Endothelial cell (in vitro differentiated cells): ENCODE data around the gene GCG. TPM values are rescaled to one million over a fixed set of nuclear protein-coding genes. Genes with fewer than 3 reads are reported as not detected.

ENCODE experiments used
- DNase-seq: peaks from one replicate; pipeline ENCODE4 v3.0.0; 2021; ENCODE audit warnings: low spot score
- H3K27ac Mint-ChIP-seq: one replicate; pipeline ENCODE4 v1.8.0; 2021; ENCODE audit warnings: mixed read lengths, inconsistent platforms; ENCODE audit not compliant: unreplicated experiment
- H3K27me3 Mint-ChIP-seq: one replicate; pipeline ENCODE4 v1.8.0; 2021; ENCODE audit warnings: mild to moderate bottlenecking, moderate library complexity, mixed read lengths, inconsistent platforms; ENCODE audit not compliant: unreplicated experiment
- H3K36me3 Mint-ChIP-seq: one replicate; pipeline ENCODE4 v1.8.0; 2021; ENCODE audit warnings: mild to moderate bottlenecking, low read depth, mixed read lengths, inconsistent platforms; ENCODE audit not compliant: unreplicated experiment
- H3K4me1 Mint-ChIP-seq: one replicate; pipeline ENCODE4 v1.8.0; 2021; ENCODE audit warnings: mild to moderate bottlenecking, mixed read lengths, inconsistent platforms; ENCODE audit not compliant: unreplicated experiment
- H3K4me3 Mint-ChIP-seq: one replicate; pipeline ENCODE4 v1.8.0; 2021; ENCODE audit warnings: mild to moderate bottlenecking, mixed read lengths, inconsistent platforms; ENCODE audit not compliant: unreplicated experiment
- H3K9me3 Mint-ChIP-seq: one replicate; pipeline ENCODE4 v1.8.0; 2021; ENCODE audit warnings: mixed read lengths, inconsistent platforms; ENCODE audit not compliant: unreplicated experiment
- CTCF ChIP-seq: fragments of 200-600 bp; sonication (generic); IDR thresholded peaks from one replicate; pipeline ENCODE4 v1.5.0; 2021; ENCODE audit warnings: antibody characterized with exemption; ENCODE audit not compliant: unreplicated experiment
- long read RNA-seq: library from polyadenylated mRNA; unstranded; transcript quantifications from one replicate; pipeline ENCODE4 v2.0.0, GENCODE V29; 2020; ENCODE audit not compliant: unreplicated experiment
- total RNA-seq: library from RNA; stranded (reverse); fragmentation: NEBNext Ultra II Directional; extraction: Animal tissue kit (Norgen Biotek cat#: 25700); gene quantifications from one replicate; pipeline ENCODE4 v1.2.1, GENCODE V29; 2021; ENCODE audit not compliant: unreplicated experiment

Gene GCG
- not detected for total RNA-seq
- long read RNA-seq = 0 reads

DNA sequence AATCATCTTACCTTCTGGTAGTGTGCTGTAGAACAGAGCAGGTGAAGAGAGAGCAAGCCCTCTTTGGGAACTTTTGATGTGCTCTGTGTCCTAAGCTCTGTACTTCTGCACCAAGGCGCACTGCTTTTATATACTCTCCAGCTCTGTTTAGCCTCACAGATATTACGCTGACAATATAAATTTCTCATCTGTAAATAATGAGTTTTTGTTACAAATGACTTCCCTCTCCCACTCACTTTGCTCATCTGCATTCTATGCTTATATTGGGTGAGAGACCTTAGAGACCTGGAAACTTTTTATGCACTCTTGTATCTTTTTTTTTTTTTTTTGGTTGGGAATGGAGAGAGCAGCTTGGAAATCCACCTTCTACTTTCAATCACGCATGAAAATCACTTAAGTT, at the start of gene GCG:
Gene GCG (minus strand): TSS at position 101 of the 400 bp plus-strand sequence. CDS start 3,069 bp downstream, outside the sequence.
- Mint-ChIP-seq H3K27me3 (no peaks in the 10 kb centered on the region), H3K36me3 (no peaks in the 10 kb centered on the region), H3K4me3 (no peak within 1 kb of the TSS), H3K27ac (no peak within 1 kb of the TSS), H3K9me3 (no peaks in the 10 kb centered on the region), H3K4me1 (peaks cover 3% of the 10 kb centered on the region)
- DNase-seq = no peak
- TF ChIP-seq CTCF = no peak

GRCh38 chr2:162200636-162201035, 48.6 kb upstream of the GCG start:
- TF ChIP-seq CTCF = no peak
- Mint-ChIP-seq H3K27ac (no peak overlapping the region), H3K4me1 (no peaks in the 10 kb centered on the region), H3K36me3 (no peaks in the 10 kb centered on the region), H3K27me3 (no peaks in the 10 kb centered on the region), H3K4me3 (no peak overlapping the region), H3K9me3 (no peaks in the 10 kb centered on the region)
- no peak for DNase-seq

DNA sequence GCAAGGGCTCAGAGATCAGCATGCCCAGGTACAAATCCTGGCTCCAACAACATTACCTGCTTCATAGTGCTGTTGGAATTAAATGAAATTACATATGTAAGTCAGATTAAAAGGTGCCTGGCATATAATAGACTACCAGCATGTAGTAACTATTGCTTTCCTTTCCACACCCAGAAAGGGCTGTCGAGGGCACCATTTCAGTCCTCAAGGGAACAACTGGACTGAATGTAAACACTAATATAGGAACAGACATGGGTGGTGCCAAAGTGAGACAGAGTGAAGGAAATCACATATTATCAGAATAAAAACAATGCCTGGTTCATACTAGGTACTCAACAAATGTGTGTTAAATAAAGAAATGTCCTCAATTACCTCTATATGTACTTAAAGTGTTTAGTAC, 47.9 kb upstream of the GCG start:
- DNase-seq = no peak
- Mint-ChIP-seq H3K9me3 (no peaks in the 10 kb centered on the region), H3K4me1 (no peaks in the 10 kb centered on the region), H3K27me3 (no peaks in the 10 kb centered on the region), H3K36me3 (no peaks in the 10 kb centered on the region), H3K27ac (no peak overlapping the region), H3K4me3 (no peak overlapping the region)
- no peak for TF ChIP-seq CTCF

DNA sequence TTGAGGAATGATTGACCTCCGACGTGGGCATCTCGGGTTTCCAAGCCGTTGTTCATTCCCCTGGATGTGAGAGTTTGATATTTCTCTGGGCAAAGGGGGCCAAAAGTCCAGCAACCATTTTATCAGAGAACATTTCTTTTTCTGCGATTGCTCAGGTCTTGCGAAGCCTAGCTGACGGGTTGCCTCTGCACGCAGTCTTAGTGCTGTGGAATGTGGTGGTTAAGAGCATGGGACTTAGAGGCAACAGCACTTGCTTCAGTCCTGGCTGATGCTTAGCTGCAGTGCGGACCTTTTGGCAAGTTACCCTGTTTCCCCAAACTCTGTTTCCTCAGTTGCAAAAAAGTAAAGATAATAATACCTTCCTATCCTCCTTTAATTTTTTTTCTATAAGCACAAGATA, 46.2 kb upstream of the GCG start:
- DNase-seq = no peak
- Mint-ChIP-seq H3K27me3 (no peaks in the 10 kb centered on the region), H3K27ac (no peak overlapping the region)

More for the DNA sequence above, 46.2 kb upstream of the GCG start:
- H3K36me3 Mint-ChIP-seq = no peaks in the 10 kb centered on the region
- no peak overlapping the region for H3K4me3 Mint-ChIP-seq
- H3K9me3 Mint-ChIP-seq = no peaks in the 10 kb centered on the region
- H3K4me1 Mint-ChIP-seq = no peaks in the 10 kb centered on the region
- no peak for TF ChIP-seq CTCF
